H9 (cell line): ENCODE data around the gene CRISP2. TPM values are rescaled to one million over a fixed set of nuclear protein-coding genes. Genes with fewer than 3 reads are reported as not detected.

Source experiments
- DNase-seq: peaks from one replicate; pipeline ENCODE4 v3.0.0-alpha.2; 2017
- H2AFZ ChIP-seq: one replicate; pipeline ENCODE4 v1.6.1; 2013; ENCODE audit warnings: mild to moderate bottlenecking, low read length, control low read depth, moderate library complexity
- H2AK5ac ChIP-seq: 2 replicates; pipeline ENCODE4 v1.6.1; 2013; ENCODE audit warnings: low read length, control low read depth, mixed read lengths; ENCODE audit not compliant: insufficient read length
- H2BK120ac ChIP-seq: one replicate; pipeline ENCODE4 v1.6.1; 2013; ENCODE audit warnings: low read depth, mild to moderate bottlenecking, low read length, control low read depth, inconsistent platforms; ENCODE audit not compliant: poor library complexity, severe bottlenecking
- H2BK12ac ChIP-seq: 2 replicates; pipeline ENCODE4 v1.6.1; 2013; ENCODE audit warnings: low read length, control low read depth, mixed read lengths, low read depth; ENCODE audit not compliant: insufficient read length
- H2BK15ac ChIP-seq: 2 replicates; pipeline ENCODE4 v1.6.1; 2013; ENCODE audit warnings: low read depth, low read length, control low read depth
- H2BK20ac ChIP-seq: one replicate; pipeline ENCODE4 v1.6.1; 2013; ENCODE audit warnings: low read depth, mild to moderate bottlenecking, low read length, control low read depth, inconsistent platforms; ENCODE audit not compliant: poor library complexity, severe bottlenecking
- H2BK5ac ChIP-seq: 2 replicates; pipeline ENCODE4 v1.6.1; 2013; ENCODE audit warnings: low read length, control low read depth, mixed read lengths; ENCODE audit not compliant: insufficient read length
- H3K14ac ChIP-seq: 2 replicates; pipeline ENCODE4 v1.6.1; 2013; ENCODE audit warnings: low read length, control low read depth; ENCODE audit not compliant: insufficient read depth
- H3K18ac ChIP-seq: 2 replicates; pipeline ENCODE4 v1.6.1; 2013; ENCODE audit warnings: low read depth, mild to moderate bottlenecking, mixed read lengths, low read length, control low read depth; ENCODE audit not compliant: insufficient read length
- H3K23ac ChIP-seq: 2 replicates; pipeline ENCODE4 v1.6.1; 2013; ENCODE audit warnings: low read length, control low read depth, mixed read lengths, low read depth; ENCODE audit not compliant: insufficient read length
- H3K23me2 ChIP-seq: 2 replicates; pipeline ENCODE4 v1.6.1; 2013; ENCODE audit warnings: low read depth, mild to moderate bottlenecking, mixed read lengths, low read length, control low read depth; ENCODE audit not compliant: insufficient read length, poor library complexity, severe bottlenecking
- H3K27ac ChIP-seq: 2 replicates; pipeline ENCODE4 v1.5.1; 2013; ENCODE audit warnings: low read length, control low read depth, mixed read lengths, low read depth; ENCODE audit not compliant: insufficient read length
- H3K27me3 ChIP-seq: 2 replicates; pipeline ENCODE4 v1.6.1; 2013; ENCODE audit warnings: low read length, control low read depth, inconsistent platforms; ENCODE audit not compliant: insufficient read depth
- H3K4ac ChIP-seq: 2 replicates; pipeline ENCODE4 v1.6.1; 2013; ENCODE audit warnings: low read depth, mild to moderate bottlenecking, control low read depth, inconsistent platforms, low read length, moderate library complexity
- H3K4me1 ChIP-seq: 2 replicates; pipeline ENCODE4 v1.6.1; 2013; ENCODE audit warnings: low read length, control low read depth, inconsistent platforms; ENCODE audit not compliant: insufficient read depth
- H3K4me2 ChIP-seq: 2 replicates; pipeline ENCODE4 v1.6.1; 2013; ENCODE audit warnings: low read length, control low read depth, mixed read lengths; ENCODE audit not compliant: insufficient read length, insufficient read depth
- H3K56ac ChIP-seq: 2 replicates; pipeline ENCODE4 v1.6.1; 2013; ENCODE audit warnings: low read depth, mild to moderate bottlenecking, mixed read lengths, low read length, control low read depth; ENCODE audit not compliant: insufficient read length
- H3K79me1 ChIP-seq: 2 replicates; pipeline ENCODE4 v1.6.1; 2013; ENCODE audit warnings: low read depth, mild to moderate bottlenecking, moderate library complexity, low read length, control low read depth, inconsistent platforms; ENCODE audit not compliant: insufficient read depth, poor library complexity, severe bottlenecking
- H3K79me2 ChIP-seq: 2 replicates; pipeline ENCODE4 v1.6.1; 2013; ENCODE audit warnings: low read length, control low read depth, inconsistent platforms; ENCODE audit not compliant: insufficient read depth
- H3K9ac ChIP-seq: 2 replicates; pipeline ENCODE4 v1.6.1; 2013; ENCODE audit warnings: low read length, control low read depth, mixed read lengths; ENCODE audit not compliant: insufficient read length; ENCODE audit errors: extremely low read depth
- H3K9me3 ChIP-seq: one replicate; pipeline ENCODE4 v1.6.1; 2013; ENCODE audit warnings: low read depth, low read length, inconsistent platforms; ENCODE audit not compliant: control insufficient read depth
- H3T11ph ChIP-seq: one replicate; pipeline ENCODE4 v1.6.1; 2013; ENCODE audit warnings: mild to moderate bottlenecking, low read length, control low read depth, inconsistent platforms
- H4K20me1 ChIP-seq: one replicate; pipeline ENCODE4 v1.6.1; 2013; ENCODE audit not compliant: control insufficient read depth, insufficient read length, insufficient read depth
- H4K5ac ChIP-seq: 2 replicates; pipeline ENCODE4 v1.6.1; 2013; ENCODE audit warnings: low read depth, mild to moderate bottlenecking, mixed read lengths, low read length, control low read depth; ENCODE audit not compliant: insufficient read length
- H4K8ac ChIP-seq: replicated peaks from 2 replicates; pipeline ENCODE4 v1.6.1; 2013; ENCODE audit warnings: low read length, control low read depth, mixed read lengths, low read depth; ENCODE audit not compliant: insufficient read length
- H4K91ac ChIP-seq: 2 replicates; pipeline ENCODE4 v1.6.1; 2013; ENCODE audit warnings: low read depth, mild to moderate bottlenecking, moderate library complexity, mixed read lengths, low read length, control low read depth; ENCODE audit not compliant: insufficient read length
- H3K27ac Mint-ChIP-seq, 3 experiments: 2 replicates in 2 of 3; 3 replicates in 1 of 3; pipeline ENCODE4 v1.8.0; 2020 to 2021; ENCODE audit warnings: mixed read lengths in 3 of 3, mild to moderate bottlenecking in 1 of 3, moderate library complexity in 1 of 3
- H3K27me3 Mint-ChIP-seq: 2 replicates; pipeline ENCODE4 v1.8.0; 2021; ENCODE audit warnings: low read depth, mild to moderate bottlenecking, moderate library complexity, mixed read lengths
- H3K36me3 Mint-ChIP-seq, 3 experiments: 2 replicates in 2 of 3; 3 replicates in 1 of 3; pipeline ENCODE4 v1.8.0; 2020 to 2021; ENCODE audit warnings: low read depth in 3 of 3, mixed read lengths in 3 of 3; ENCODE audit not compliant: insufficient read depth in 1 of 3
- H3K4me1 Mint-ChIP-seq, 2 experiments: 2 replicates each; pipeline ENCODE4 v1.8.0; 2020; ENCODE audit warnings: mixed read lengths in 2 of 2
- H3K4me3 Mint-ChIP-seq, 2 experiments: 2 replicates in 1 of 2; 3 replicates in 1 of 2; pipeline ENCODE4 v1.8.0; 2020 to 2021; ENCODE audit warnings: mild to moderate bottlenecking in 2 of 2, mixed read lengths in 2 of 2, moderate library complexity in 1 of 2
- H3K9me3 Mint-ChIP-seq, 2 experiments: 2 replicates in 1 of 2; 3 replicates in 1 of 2; pipeline ENCODE4 v1.8.0; 2020; ENCODE audit warnings: mild to moderate bottlenecking in 2 of 2, mixed read lengths in 2 of 2, moderate library complexity in 1 of 2
- CTCF ChIP-seq: fragments of 200-600 bp; sonication (generic); conservative IDR thresholded peaks from 3 replicates; pipeline ENCODE4 v1.8.0; 2021; ENCODE audit warnings: antibody characterized with exemption, mild to moderate bottlenecking
- WGBS: extraction: QIAGEN DNeasy Blood & Tissue Kit; methylation state at CpG from one replicate; pipeline ENCODE4 v1.1.7; 2013; ENCODE audit warnings: missing lambda C conversion rate, low lambda C conversion rate, mixed read lengths; ENCODE audit not compliant: insufficient read length; ENCODE audit errors: extremely low coverage; 5-methylcytosine and 5-hydroxymethylcytosine counted together
- total RNA-seq: library from RNA; stranded (reverse); gene quantifications from 2 replicates; pipeline ENCODE4 v1.2.1, GENCODE V29; 2021

CRISP2 gene
- total RNA-seq, 1 experiment from 2014 or later: not detected

GRCh38 chr6:49651239-49651638, 62.1 kb downstream of the CRISP2 start:
- DNase-seq: no peak
- no peak overlapping the region for H2AK5ac ChIP-seq
- no peak overlapping the region for H2BK20ac ChIP-seq
- no peak overlapping the region for H2BK5ac ChIP-seq
- no peak overlapping the region for H2AFZ ChIP-seq
- H4K8ac ChIP-seq: no peak overlapping the region
- no peak overlapping the region for H2BK15ac ChIP-seq
- H3K9me3 ChIP-seq: no peaks in the 10 kb centered on the region
- no peak overlapping the region for H3K9ac ChIP-seq
- H3K4me1 ChIP-seq: no peaks in the 10 kb centered on the region
- no peaks in the 10 kb centered on the region for H3K79me1 ChIP-seq
- H3K79me2 ChIP-seq: no peaks in the 10 kb centered on the region
- no peak overlapping the region for H3T11ph ChIP-seq
- H3K27me3 ChIP-seq: no peaks in the 10 kb centered on the region
- H3K56ac ChIP-seq: no peak overlapping the region
- Mint-ChIP-seq H3K27ac (no peak overlapping the region), H3K9me3 (no peaks in the 10 kb centered on the region), H3K4me1 (no peaks in the 10 kb centered on the region), H3K27me3 (no peaks in the 10 kb centered on the region), H3K36me3 (no peaks in the 10 kb centered on the region), H3K4me3 (no peak overlapping the region)
- H2BK12ac ChIP-seq: no peak overlapping the region
- no peak for TF ChIP-seq CTCF
- no peak overlapping the region for H2BK120ac ChIP-seq
- H3K23me2 ChIP-seq: no peaks in the 10 kb centered on the region
- WGBS: no CpG with 5 or more reads among the region's 2 CpGs
- no peak overlapping the region for H3K18ac ChIP-seq
- no peak overlapping the region for H3K27ac ChIP-seq
- H4K20me1 ChIP-seq: no peaks in the 10 kb centered on the region
- H3K23ac ChIP-seq: no peak overlapping the region
- H4K91ac ChIP-seq: no peak overlapping the region
- no peak overlapping the region for H3K14ac ChIP-seq
- H4K5ac ChIP-seq: no peak overlapping the region
- H3K4me2 ChIP-seq: no peak overlapping the region
- no peak overlapping the region for H3K4ac ChIP-seq
